Hematopoietic multipotent progenitor cell treated with erythropoietin and hydrocortisone succinate and interleukin-3 and kit ligand, for 17 days (in vitro differentiated cells): Measurements from ENCODE around the gene RBM44.
"Not testable (repeated sequence)": the region's sequence is repeated elsewhere in the genome, so short reads cannot be mapped to it uniquely, and the experiment has no call there.

Source experiments
- DNase-seq: peaks from one replicate; pipeline ENCODE4 v3.0.0-alpha.2; 2015; ENCODE audit warnings: low spot score

The RBM44 gene

GRCh38 chr2:237798236-237799059 lies at the start of gene RBM44:
RBM44 (plus strand) TSS chr2:237798779; CDS start chr2:237813610, 14,831 bp downstream.
- DNase-seq = no peak

- DNase-seq = no peak
Measured at GRCh38 chr2:237749002-237749401, 49.6 kb upstream of the RBM44 start.

- no peak for DNase-seq
Measured at GRCh38 chr2:237749961-237750360, 48.6 kb upstream of the RBM44 start.

- DNase-seq = not testable (repeated sequence)
Measured at GRCh38 chr2:237750441-237750840, 48.1 kb upstream of the RBM44 start.

- DNase-seq = no peak
Measured at GRCh38 chr2:237752761-237753165, 45.8 kb upstream of the RBM44 start.

GRCh38 chr2:237754182-237754581 lies 44.4 kb upstream of the RBM44 start:
- no peak for DNase-seq

- DNase-seq = no peak
Measured at GRCh38 chr2:237754626-237755248, 43.8 kb upstream of the RBM44 start.

GRCh38 chr2:237757616-237758015 lies 41.0 kb upstream of the RBM44 start:
- no peak for DNase-seq

- DNase-seq = no peak
Measured at GRCh38 chr2:237758185-237758584, 40.4 kb upstream of the RBM44 start.

GRCh38 chr2:237759176-237759575 lies 39.4 kb upstream of the RBM44 start:
- no peak for DNase-seq

GRCh38 chr2:237760506-237761502 lies 37.8 kb upstream of the RBM44 start:
- no peak for DNase-seq

- not testable (repeated sequence) for DNase-seq
Measured at GRCh38 chr2:237762291-237763182, 36.0 kb upstream of the RBM44 start.

GRCh38 chr2:237763812-237764211 lies 34.8 kb upstream of the RBM44 start:
- no peak for DNase-seq

- DNase-seq = not testable (repeated sequence)
Measured at GRCh38 chr2:237765122-237765521, 33.5 kb upstream of the RBM44 start.

GRCh38 chr2:237765875-237766274 lies 32.7 kb upstream of the RBM44 start:
- no peak for DNase-seq

GRCh38 chr2:237766340-237766739 lies 32.2 kb upstream of the RBM44 start:
- no peak for DNase-seq

GRCh38 chr2:237772513-237772912 lies 26.1 kb upstream of the RBM44 start:
- no peak for DNase-seq

GRCh38 chr2:237773826-237774225 lies 24.8 kb upstream of the RBM44 start:
- no peak for DNase-seq

- DNase-seq = peak; percentile 37
Measured at GRCh38 chr2:237774811-237775553, 23.6 kb upstream of the RBM44 start.

GRCh38 chr2:237779521-237779920 lies 19.1 kb upstream of the RBM44 start:
- DNase-seq = no peak
